ENCODE data around the gene HOXA5.

DNA sequence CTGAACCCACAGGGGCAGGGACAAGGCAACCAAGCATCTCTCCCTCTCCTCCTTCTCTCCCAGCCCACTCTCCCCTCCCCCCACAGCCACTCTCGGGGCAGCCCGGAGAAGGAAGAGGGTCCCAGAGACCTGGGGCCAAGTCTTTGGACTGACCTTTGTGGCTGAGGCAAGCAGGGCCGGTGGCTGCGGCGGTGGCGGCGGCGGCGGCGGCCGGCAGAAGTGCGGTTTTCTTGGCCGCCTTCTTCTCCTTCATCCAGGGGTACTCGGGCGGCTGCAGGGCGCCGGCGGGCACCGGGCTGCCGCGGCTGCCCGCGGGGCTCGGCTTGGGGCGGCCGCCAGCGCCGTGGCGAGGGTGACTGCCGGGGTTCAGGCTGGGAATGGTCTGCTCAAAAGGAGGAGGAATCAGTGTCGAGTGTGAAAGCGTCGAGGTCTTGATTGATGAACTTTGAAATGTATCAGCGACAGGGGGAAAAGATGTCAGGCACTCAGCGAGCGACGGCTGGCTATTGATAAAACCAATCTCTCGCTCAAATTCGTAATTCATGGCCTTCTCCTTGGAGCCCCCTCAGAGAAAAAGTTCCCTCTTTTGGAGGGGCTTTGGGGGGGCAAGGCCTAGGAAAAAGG is 41.4 kb downstream of the HOXA5 start:
- TF ChIP-seq, protein P1, sequence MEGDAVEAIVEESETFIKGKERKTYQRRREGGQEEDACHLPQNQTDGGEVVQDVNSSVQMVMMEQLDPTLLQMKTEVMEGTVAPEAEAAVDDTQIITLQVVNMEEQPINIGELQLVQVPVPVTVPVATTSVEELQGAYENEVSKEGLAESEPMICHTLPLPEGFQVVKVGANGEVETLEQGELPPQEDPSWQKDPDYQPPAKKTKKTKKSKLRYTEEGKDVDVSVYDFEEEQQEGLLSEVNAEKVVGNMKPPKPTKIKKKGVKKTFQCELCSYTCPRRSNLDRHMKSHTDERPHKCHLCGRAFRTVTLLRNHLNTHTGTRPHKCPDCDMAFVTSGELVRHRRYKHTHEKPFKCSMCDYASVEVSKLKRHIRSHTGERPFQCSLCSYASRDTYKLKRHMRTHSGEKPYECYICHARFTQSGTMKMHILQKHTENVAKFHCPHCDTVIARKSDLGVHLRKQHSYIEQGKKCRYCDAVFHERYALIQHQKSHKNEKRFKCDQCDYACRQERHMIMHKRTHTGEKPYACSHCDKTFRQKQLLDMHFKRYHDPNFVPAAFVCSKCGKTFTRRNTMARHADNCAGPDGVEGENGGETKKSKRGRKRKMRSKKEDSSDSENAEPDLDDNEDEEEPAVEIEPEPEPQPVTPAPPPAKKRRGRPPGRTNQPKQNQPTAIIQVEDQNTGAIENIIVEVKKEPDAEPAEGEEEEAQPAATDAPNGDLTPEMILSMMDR (IDR thresholded peaks at IDR 0.05; ENCODE audit: extremely low read depth in 1 of 2, insufficient read depth in 1 of 2, low read depth in 1 of 2, low read length in 2 of 2), result no peak
- TF ChIP-seq POLR2A (IDR thresholded peaks at IDR 0.05; ENCODE audit: low read depth, low read length) (no peak), MYC (IDR thresholded peaks at IDR 0.05; ENCODE audit: low read depth, low read length) (no peak), EZH2 (IDR thresholded peaks at IDR 0.05; ENCODE audit: borderline replicate concordance, low read depth, low read length, severe bottlenecking) (no peak), POLR2AphosphoS5 (IDR thresholded peaks at IDR 0.05; ENCODE audit: insufficient read depth, low read depth, low read length) (no peak), JUN (IDR thresholded peaks at IDR 0.05; ENCODE audit: borderline replicate concordance, insufficient read depth, insufficient read length, low read depth) (no peak)
- TF ChIP-seq, protein P2, sequence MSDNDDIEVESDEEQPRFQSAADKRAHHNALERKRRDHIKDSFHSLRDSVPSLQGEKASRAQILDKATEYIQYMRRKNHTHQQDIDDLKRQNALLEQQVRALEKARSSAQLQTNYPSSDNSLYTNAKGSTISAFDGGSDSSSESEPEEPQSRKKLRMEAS (IDR thresholded peaks at IDR 0.05; ENCODE audit: insufficient read depth, insufficient read length), result no peak
